Naive thymus-derived CD4-positive, alpha-beta T cell (primary cell): ENCODE data around the gene MMP26. TPM values are rescaled to one million over a fixed set of nuclear protein-coding genes. Genes with fewer than 3 reads are reported as not detected.

ENCODE experiments used
- polyA plus RNA-seq, 2 donors: library from polyadenylated mRNA; unstranded; fragments of 300-500 nt; fragmentation: Illumina TruSeq; gene quantifications; one replicate each; pipeline ENCODE4 v1.2.3, GENCODE V29; 2021
- total RNA-seq, 6 experiments: library from RNA in 5 of 6; stranded (reverse) in 5 of 6; gene quantifications; 1 replicate in 5 of 6; 2 replicates in 1 of 6; pipeline ENCODE4 v1.2.3 and lab custom pipeline; 2021 to 2026

Gene MMP26
- total and polyA plus RNA-seq, 7 experiments from 2014 or later: not detected

Other genes starting within 250 kb of the MMP26 start
- gene OR52K1, start 222.1 kb upstream of the MMP26 start, total RNA-seq: under 1 TPM in 2 of 5 experiments, not detected in 3; 0.29 to 0.39 TPM
- not detected for gene OR52K1, start 222.1 kb upstream of the MMP26 start, polyA plus RNA-seq
- gene OR52M1, start 159.6 kb upstream of the MMP26 start, total RNA-seq: not detected
- gene OR52M1, start 159.6 kb upstream of the MMP26 start, polyA plus RNA-seq: not detected
- gene OR52I2, start 123.0 kb upstream of the MMP26 start, total RNA-seq: not detected
- gene OR52I2, start 123.0 kb upstream of the MMP26 start, polyA plus RNA-seq: not detected
- gene OR52I1, start 110.7 kb upstream of the MMP26 start, total RNA-seq: not detected
- under 1 TPM in 1 of 2 donors, not detected in 1; 0.07 TPM for gene OR52I1, start 110.7 kb upstream of the MMP26 start, polyA plus RNA-seq
- 10 to 100 TPM in 3 of 5 experiments, 1 to 10 TPM in 2; 3.8 to 29.5 (median 12.4) TPM for gene TRIM68, start 96.6 kb upstream of the MMP26 start, total RNA-seq
- 10 to 100 TPM; 13.0 to 19.3 TPM for gene TRIM68, start 96.6 kb upstream of the MMP26 start, polyA plus RNA-seq
- gene OR51D1, start 67.3 kb upstream of the MMP26 start, total RNA-seq: not detected
- not detected for gene OR51D1, start 67.3 kb upstream of the MMP26 start, polyA plus RNA-seq
- gene OR51E1, start 60.8 kb upstream of the MMP26 start, total RNA-seq: not detected
- not detected for gene OR51E1, start 60.8 kb upstream of the MMP26 start, polyA plus RNA-seq
- not detected for gene OR51E2, start 6.9 kb upstream of the MMP26 start, total RNA-seq
- not detected for gene OR51E2, start 6.9 kb upstream of the MMP26 start, polyA plus RNA-seq
- not detected for gene OR51F1, start 65.2 kb downstream of the MMP26 start, total RNA-seq
- gene OR51F1, start 65.2 kb downstream of the MMP26 start, polyA plus RNA-seq: not detected
- gene OR52R1, start 99.6 kb downstream of the MMP26 start, total RNA-seq: not detected
- not detected for gene OR52R1, start 99.6 kb downstream of the MMP26 start, polyA plus RNA-seq
- not detected for gene OR51F2, start 116.5 kb downstream of the MMP26 start, total RNA-seq
- gene OR51F2, start 116.5 kb downstream of the MMP26 start, polyA plus RNA-seq: not detected
- gene OR51S1, start 144.4 kb downstream of the MMP26 start, total RNA-seq: not detected
- gene OR51S1, start 144.4 kb downstream of the MMP26 start, polyA plus RNA-seq: not detected
- gene OR51T1, start 177.1 kb downstream of the MMP26 start, total RNA-seq: not detected
- not detected for gene OR51T1, start 177.1 kb downstream of the MMP26 start, polyA plus RNA-seq
- gene OR51A7, start 199.0 kb downstream of the MMP26 start, total RNA-seq: not detected
- not detected for gene OR51A7, start 199.0 kb downstream of the MMP26 start, polyA plus RNA-seq
- not detected for gene OR51G2, start 214.6 kb downstream of the MMP26 start, total RNA-seq
- gene OR51G2, start 214.6 kb downstream of the MMP26 start, polyA plus RNA-seq: not detected
- gene OR51G1, start 219.6 kb downstream of the MMP26 start, total RNA-seq: not detected
- gene OR51G1, start 219.6 kb downstream of the MMP26 start, polyA plus RNA-seq: not detected
- not detected for gene OR51A4, start 242.8 kb downstream of the MMP26 start, total RNA-seq
- gene OR51A4, start 242.8 kb downstream of the MMP26 start, polyA plus RNA-seq: not detected